GM21381 (cell line): ENCODE results near the gene BTBD18.
"Not testable (repeated sequence)": the region's sequence is repeated elsewhere in the genome, so short reads cannot be mapped to it uniquely, and the experiment has no call there.

ENCODE experiments used
- ATAC-seq: cut with Tn5 transposase; IDR thresholded peaks from one replicate; pipeline ENCODE4 v1.9.1; 2021; ENCODE audit warnings: mild to moderate bottlenecking, moderate library complexity; ENCODE audit not compliant: unreplicated experiment

BTBD18 gene

GRCh38 chr11:57735619-57736298 lies 15.9 kb downstream of the BTBD18 start:
- no peak for ATAC-seq

GRCh38 chr11:57732661-57733060 lies 19.0 kb downstream of the BTBD18 start:
- no peak for ATAC-seq

GRCh38 chr11:57729479-57729878 lies 22.1 kb downstream of the BTBD18 start:
- ATAC-seq: no peak

- ATAC-seq: no peak
Measured at GRCh38 chr11:57728829-57729228, 22.8 kb downstream of the BTBD18 start.

- ATAC-seq: no peak
Measured at GRCh38 chr11:57727185-57727584, 24.4 kb downstream of the BTBD18 start.

- ATAC-seq: not testable (repeated sequence)
Measured at GRCh38 chr11:57716726-57717125, 34.9 kb downstream of the BTBD18 start.

GRCh38 chr11:57713835-57714234 lies 37.8 kb downstream of the BTBD18 start:
- no peak for ATAC-seq

- ATAC-seq: peak; percentile 90
Measured at GRCh38 chr11:57712256-57713150, 39.1 kb downstream of the BTBD18 start, which contains the start of gene TMX2. Gene TMX2 (plus strand): TSS chr11:57712593. CDS start chr11:57712619, 26 bp downstream.

- ATAC-seq: peak; percentile 44
Measured at GRCh38 chr11:57711414-57712255, 40.0 kb downstream of the BTBD18 start, which contains the start of gene MED19. Gene MED19 (minus strand): TSS chr11:57712215. CDS start chr11:57712179, 36 bp downstream.

- no peak for ATAC-seq
Measured at GRCh38 chr11:57709802-57710367, 41.7 kb downstream of the BTBD18 start.

- not testable (repeated sequence) for ATAC-seq
Measured at GRCh38 chr11:57705432-57705831, 46.2 kb downstream of the BTBD18 start.

- no peak for ATAC-seq
Measured at GRCh38 chr11:57704932-57705331, 46.7 kb downstream of the BTBD18 start.

- no peak for ATAC-seq
Measured at GRCh38 chr11:57703341-57703740, 48.3 kb downstream of the BTBD18 start.

- ATAC-seq: no peak
Measured at GRCh38 chr11:57700425-57700824, 51.2 kb downstream of the BTBD18 start.

GRCh38 chr11:57699813-57700212 lies 51.8 kb downstream of the BTBD18 start:
- no peak for ATAC-seq

GRCh38 chr11:57698843-57699365 lies 52.7 kb downstream of the BTBD18 start:
- no peak for ATAC-seq
